T-helper 1 cell (primary cell): Measurements from ENCODE around the gene AKT3.

ENCODE experiments used
- DNase-seq, 5 donors: peaks; one replicate each; pipeline ENCODE4 v3.0.0-alpha.2; 2012 to 2020

Gene AKT3

GRCh38 chr1:243549108-243549507 lies 300.9 kb downstream of the AKT3 start:
- no peak for DNase-seq

GRCh38 chr1:243548516-243548915 lies 301.5 kb downstream of the AKT3 start:
- DNase-seq, result no peak

GRCh38 chr1:243547891-243548290 lies 302.2 kb downstream of the AKT3 start:
- no peak for DNase-seq

- DNase-seq, result no peak
Measured at GRCh38 chr1:243546457-243546856, 303.6 kb downstream of the AKT3 start.

GRCh38 chr1:243543501-243543900 lies 306.5 kb downstream of the AKT3 start:
- no peak for DNase-seq

- no peak for DNase-seq
Measured at GRCh38 chr1:243542739-243543415, 307.2 kb downstream of the AKT3 start.

- no peak for DNase-seq
Measured at GRCh38 chr1:243539636-243540035, 310.4 kb downstream of the AKT3 start.

- no peak for DNase-seq
Measured at GRCh38 chr1:243535014-243535413, 315.0 kb downstream of the AKT3 start.

- no peak for DNase-seq
Measured at GRCh38 chr1:243529512-243529911, 320.5 kb downstream of the AKT3 start.

GRCh38 chr1:243528459-243529121 lies 321.5 kb downstream of the AKT3 start:
- no peak for DNase-seq

GRCh38 chr1:243526180-243526579 lies 323.9 kb downstream of the AKT3 start:
- no peak for DNase-seq

GRCh38 chr1:243525085-243525487 lies 325.0 kb downstream of the AKT3 start:
- peak in 1 of 5 donors; percentile 10 for DNase-seq

GRCh38 chr1:243523766-243524165 lies 326.3 kb downstream of the AKT3 start:
- no peak for DNase-seq

- DNase-seq, result no peak
Measured at GRCh38 chr1:243520831-243521230, 329.2 kb downstream of the AKT3 start.

- no peak for DNase-seq
Measured at GRCh38 chr1:243514927-243515326, 335.1 kb downstream of the AKT3 start.

- no peak for DNase-seq
Measured at GRCh38 chr1:243513726-243514491, 336.1 kb downstream of the AKT3 start.

GRCh38 chr1:243510928-243511327 lies 339.1 kb downstream of the AKT3 start:
- no peak for DNase-seq

GRCh38 chr1:243508943-243509342 lies 341.1 kb downstream of the AKT3 start:
- DNase-seq, result no peak

- no peak for DNase-seq
Measured at GRCh38 chr1:243508303-243508713, 341.7 kb downstream of the AKT3 start.

GRCh38 chr1:243507672-243508302 lies 342.3 kb downstream of the AKT3 start:
- no peak for DNase-seq

- no peak for DNase-seq
Measured at GRCh38 chr1:243507001-243507671, 342.9 kb downstream of the AKT3 start.

- no peak for DNase-seq
Measured at GRCh38 chr1:243505986-243506689, 343.9 kb downstream of the AKT3 start.
